ENCODE measurements around the gene BORCS5.
A peak's percentile ranks its signal among the peaks of the same experiment; 100 is the strongest.

Gene BORCS5

DNA sequence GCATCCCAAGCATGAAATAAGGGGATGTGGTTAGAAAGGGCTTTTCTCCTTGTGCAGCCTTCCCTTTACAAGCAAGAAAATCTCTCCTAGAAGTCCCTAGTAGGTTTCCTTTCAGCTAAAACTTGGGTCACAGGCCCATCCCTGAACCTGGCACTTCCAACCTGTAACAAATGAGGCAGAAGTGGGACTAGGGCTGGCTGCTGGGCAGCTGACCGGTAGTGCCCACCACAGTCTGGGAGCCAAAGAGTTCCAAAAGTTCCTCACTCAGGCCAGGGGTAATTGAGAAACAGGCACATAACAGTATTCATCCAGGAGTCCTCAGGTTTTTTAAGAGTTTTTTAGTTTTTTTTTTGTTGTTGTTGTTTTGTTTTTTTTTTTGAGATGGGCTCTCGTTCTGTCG lies 30.6 kb upstream of the BORCS5 start:
- TF ChIP-seq, protein P1, sequence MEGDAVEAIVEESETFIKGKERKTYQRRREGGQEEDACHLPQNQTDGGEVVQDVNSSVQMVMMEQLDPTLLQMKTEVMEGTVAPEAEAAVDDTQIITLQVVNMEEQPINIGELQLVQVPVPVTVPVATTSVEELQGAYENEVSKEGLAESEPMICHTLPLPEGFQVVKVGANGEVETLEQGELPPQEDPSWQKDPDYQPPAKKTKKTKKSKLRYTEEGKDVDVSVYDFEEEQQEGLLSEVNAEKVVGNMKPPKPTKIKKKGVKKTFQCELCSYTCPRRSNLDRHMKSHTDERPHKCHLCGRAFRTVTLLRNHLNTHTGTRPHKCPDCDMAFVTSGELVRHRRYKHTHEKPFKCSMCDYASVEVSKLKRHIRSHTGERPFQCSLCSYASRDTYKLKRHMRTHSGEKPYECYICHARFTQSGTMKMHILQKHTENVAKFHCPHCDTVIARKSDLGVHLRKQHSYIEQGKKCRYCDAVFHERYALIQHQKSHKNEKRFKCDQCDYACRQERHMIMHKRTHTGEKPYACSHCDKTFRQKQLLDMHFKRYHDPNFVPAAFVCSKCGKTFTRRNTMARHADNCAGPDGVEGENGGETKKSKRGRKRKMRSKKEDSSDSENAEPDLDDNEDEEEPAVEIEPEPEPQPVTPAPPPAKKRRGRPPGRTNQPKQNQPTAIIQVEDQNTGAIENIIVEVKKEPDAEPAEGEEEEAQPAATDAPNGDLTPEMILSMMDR (IDR thresholded peaks at IDR 0.05; ENCODE audit: control extremely low read depth, extremely low read depth, low read depth, missing control alignments) = no peak
- no peak for DNase-seq (ENCODE audit: extremely low spot score)
- CTCF ChIA-PET = interaction anchor here (1.0 to 5.4 kb wide), 11 partner anchors 10 to 745 kb away, joined by 3 to 78 read pairs (median 4); no protein-coding TSS in a partner anchor
- POLR2A ChIA-PET = no interaction called here

DNA sequence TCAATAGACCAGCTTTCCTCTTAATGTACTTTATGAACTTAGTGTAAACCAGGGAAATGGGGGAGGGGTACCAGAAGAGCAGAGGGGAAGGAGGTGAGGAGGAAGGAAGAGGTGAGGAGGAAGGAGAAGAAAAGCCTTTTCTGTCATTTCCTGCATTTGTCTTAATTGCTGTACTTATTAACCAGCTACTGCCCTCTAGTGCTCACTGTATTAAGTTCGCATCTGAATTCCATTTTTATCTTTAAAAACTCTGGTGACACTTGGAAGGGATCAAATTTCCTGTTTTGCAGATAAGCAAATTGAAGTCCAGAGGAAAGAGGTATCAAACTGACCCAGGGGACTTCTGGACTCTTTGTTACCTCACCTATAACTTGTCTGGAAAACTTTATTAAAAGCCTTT lies 29.1 kb upstream of the BORCS5 start:
- TF ChIP-seq, protein P1 (IDR thresholded peaks at IDR 0.05; ENCODE audit: control extremely low read depth, extremely low read depth, low read depth, missing control alignments) = peak; percentile 74
- DNase-seq (ENCODE audit: extremely low spot score) = peak; percentile 65
- CTCF ChIA-PET = interaction anchor here (0.7 to 5.4 kb wide), 31 partner anchors 9 to 1099 kb away, joined by 3 to 78 read pairs (median 4); partner anchors contain the start of genes BCL2L14 and MANSC1
- POLR2A ChIA-PET = no interaction called here

GRCh38 chr12:12331244-12331771 lies 25.6 kb upstream of the BORCS5 start:
- TF ChIP-seq, protein P1 (IDR thresholded peaks at IDR 0.05; ENCODE audit: control extremely low read depth, extremely low read depth, low read depth, missing control alignments) = no peak
- DNase-seq (ENCODE audit: extremely low spot score) = no peak

GRCh38 chr12:12331896-12332295 lies 25.0 kb upstream of the BORCS5 start:
- TF ChIP-seq, protein P1 (IDR thresholded peaks at IDR 0.05; ENCODE audit: control extremely low read depth, extremely low read depth, low read depth, missing control alignments) = no peak
- ChIA-PET CTCF (interaction anchor here (0.6 to 2.4 kb wide), 6 partner anchors 8 to 700 kb away, joined by 3 to 10 read pairs (median 4); no protein-coding TSS in a partner anchor), POLR2A (no interaction called here)
- no peak for DNase-seq (ENCODE audit: extremely low spot score)

More at GRCh38 chr12:12331244-12331771, 25.6 kb upstream of the BORCS5 start:
- POLR2A ChIA-PET = no interaction called here
- CTCF ChIA-PET = interaction anchor here (1.2 to 4.9 kb wide), 3 partner anchors 14 to 254 kb away, joined by 4 to 22 read pairs (median 10); no protein-coding TSS in a partner anchor

DNA sequence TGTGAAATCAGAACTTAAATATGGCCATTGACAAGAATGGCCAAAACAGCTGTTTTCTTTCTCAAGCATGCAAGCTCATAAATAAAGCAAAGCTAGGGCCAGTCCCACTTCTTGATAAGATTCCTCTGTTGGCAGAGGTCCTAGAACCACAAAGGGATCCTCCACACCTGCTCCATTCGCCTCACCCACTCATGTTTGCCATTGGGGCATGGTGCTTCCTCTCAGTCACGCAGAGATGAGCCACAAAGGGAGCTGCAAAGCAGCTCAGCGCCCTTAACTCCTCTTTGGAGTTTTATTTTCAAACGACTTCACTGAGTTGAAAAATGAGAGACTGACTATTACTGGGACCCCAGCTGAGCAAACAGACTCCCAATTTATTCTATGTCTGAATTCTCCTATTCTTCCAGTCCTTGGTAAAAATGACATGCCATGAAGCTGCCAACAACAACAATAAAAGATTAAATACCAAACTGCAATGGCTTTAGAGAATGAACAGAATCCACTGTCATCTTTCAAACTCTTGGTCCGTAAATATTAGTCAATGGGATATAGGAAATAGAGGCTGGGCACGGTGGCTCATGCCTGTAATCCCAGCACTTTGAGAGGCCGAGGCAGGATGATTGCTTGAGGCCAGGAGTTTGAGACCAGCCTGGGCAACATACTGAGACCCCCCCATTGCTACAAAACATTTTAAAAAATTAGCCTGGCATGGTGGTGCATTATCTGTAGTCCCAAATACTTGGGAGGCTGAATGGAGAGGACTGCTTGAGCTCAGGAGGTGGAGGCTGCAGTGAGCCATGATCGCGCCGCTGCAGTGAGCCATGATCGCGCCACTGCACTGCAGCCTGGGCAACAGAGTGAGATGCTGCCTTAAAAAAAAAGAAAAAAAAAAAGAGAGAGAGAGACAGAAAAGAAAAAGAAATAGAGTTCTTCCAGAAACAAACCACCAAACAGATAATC lies 23.2 kb upstream of the BORCS5 start:
- CTCF ChIA-PET = interaction anchor here (0.7 to 3.8 kb wide), 22 partner anchors 9 to 1562 kb away, joined by 3 to 30 read pairs (median 3); partner anchors contain the start of gene MANSC1
- no peak for DNase-seq (ENCODE audit: extremely low spot score)
- POLR2A ChIA-PET = no interaction called here
- TF ChIP-seq, protein P1 (IDR thresholded peaks at IDR 0.05; ENCODE audit: control extremely low read depth, extremely low read depth, low read depth, missing control alignments) = no peak

DNA sequence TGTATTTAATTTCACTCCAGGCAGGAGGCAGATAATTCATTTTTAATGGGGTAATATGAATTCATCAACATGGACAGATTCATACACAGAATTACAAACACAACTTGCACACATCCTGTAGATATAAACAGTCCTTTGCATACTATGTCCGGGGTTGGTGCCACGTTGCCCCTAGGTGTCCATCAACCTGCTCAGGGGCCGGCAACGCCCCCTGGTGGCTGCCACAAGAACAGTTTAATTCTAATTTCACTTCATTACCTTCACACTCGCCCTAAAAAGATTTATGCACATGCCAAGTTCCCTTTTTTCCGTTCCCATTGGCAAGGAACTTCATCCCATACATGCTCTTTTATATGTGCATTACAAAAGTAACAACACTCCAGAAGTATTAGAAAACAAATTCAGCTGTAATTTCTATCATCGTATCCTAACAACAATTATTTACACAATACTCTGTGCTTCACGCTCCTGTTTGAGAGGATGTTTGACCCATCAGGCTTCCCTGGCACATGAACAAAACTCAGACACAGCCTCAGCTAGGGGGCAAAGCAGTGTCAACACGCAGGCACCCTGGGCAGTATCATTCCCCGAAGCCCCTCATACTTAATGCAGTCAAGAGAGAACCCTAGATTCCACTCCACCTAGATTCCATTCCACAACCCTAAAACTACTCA lies 22.4 kb upstream of the BORCS5 start:
- ChIA-PET POLR2A (no interaction called here), CTCF (interaction anchor here (0.7 to 3.8 kb wide), 14 partner anchors 9 to 771 kb away, joined by 3 to 30 read pairs (median 3); no protein-coding TSS in a partner anchor)
- TF ChIP-seq, protein P1 (IDR thresholded peaks at IDR 0.05; ENCODE audit: control extremely low read depth, extremely low read depth, low read depth, missing control alignments) = peak; percentile 71
- DNase-seq (ENCODE audit: extremely low spot score) = peak; percentile 80

Measured in GM10248 (cell line).